ENCODE results near the gene C16orf92. TPM values are rescaled to one million over a fixed set of nuclear protein-coding genes. Genes with fewer than 3 reads are reported as not detected.

The C16orf92 gene, protein sequence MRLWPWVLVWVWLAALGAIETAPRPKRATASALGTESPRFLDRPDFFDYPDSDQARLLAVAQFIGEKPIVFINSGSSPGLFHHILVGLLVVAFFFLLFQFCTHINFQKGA
- total RNA-seq, result not detected
- long read RNA-seq, result 0 reads

DNA sequence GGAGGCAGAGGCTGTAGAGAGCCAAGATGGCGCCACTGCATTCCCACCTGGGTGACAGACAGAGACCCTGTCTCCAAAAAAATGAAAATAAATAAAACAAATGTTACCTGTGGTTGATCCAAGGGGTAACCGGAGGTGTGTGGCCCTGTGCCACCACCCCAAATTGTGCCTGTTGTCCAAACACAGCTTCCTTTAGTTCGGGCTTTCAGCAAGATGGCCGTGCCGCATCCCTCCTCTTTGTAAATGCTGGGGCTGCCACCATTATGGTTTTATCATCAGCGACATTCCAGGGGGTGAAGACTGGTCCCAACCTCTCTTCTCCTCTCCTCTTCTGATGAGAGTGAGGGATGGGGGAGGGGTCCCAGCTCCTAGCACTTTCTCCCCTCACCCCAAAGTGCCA, at the start of gene C16orf92:
Gene C16orf92, plus strand, starts transcription at position 312 of the 400 bp plus-strand sequence. CDS start 143 bp downstream, outside the sequence.
- ATAC-seq, result no peak
- intact Hi-C loops (cut with DNase I), result loop anchor here (5.0 to 10.0 kb wide), 2 partner anchors 318 to 321 kb away; no protein-coding TSS in a partner anchor
- DNase-seq, result no peak

DNA sequence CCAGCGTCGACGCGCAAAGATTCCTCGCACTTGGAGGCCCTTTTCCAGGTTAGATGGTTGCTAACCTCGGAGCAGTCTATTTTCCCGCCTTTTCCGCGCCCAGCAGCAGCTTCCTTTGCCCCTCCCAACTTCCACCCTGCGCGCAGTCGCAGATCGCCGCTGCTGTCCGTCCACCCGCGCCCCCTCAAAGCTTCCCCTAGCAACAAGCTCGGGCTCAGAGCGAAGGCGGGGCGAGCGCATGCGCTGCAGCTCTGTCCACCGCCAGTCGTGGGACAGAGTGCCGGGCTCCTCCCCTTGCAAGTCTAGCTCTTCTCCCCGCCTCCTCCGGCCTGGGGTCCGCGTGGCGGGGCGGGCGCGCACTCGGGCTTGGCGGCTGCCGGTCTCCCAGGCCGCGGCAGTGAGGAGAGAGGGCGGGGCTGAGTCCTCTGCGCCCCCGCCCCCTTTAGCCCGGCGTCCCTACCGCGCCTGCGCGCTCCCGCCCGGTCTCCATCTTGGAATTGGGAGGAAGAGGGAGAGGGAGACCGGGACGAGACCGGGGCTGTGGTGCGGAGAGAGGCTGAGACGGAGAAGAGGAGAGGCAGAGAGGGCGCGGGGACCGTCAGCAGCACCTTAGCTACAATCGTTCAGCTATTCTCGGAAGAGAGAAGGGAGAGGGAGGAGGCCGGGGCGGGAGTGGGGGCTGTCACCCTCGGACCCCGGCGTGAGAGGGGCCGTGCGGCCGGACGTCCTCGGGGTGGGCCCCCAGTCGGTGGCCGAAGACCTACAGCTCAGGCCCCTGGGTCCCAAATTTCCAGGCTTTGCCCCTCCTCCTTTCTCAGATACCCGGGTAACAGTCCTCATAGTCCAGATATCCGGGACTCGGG, 49.4 kb upstream of the C16orf92 start, which contains the start of gene TAOK2:
Gene TAOK2, plus strand, starts transcription at position 485 of the 863 bp plus-strand sequence. CDS start 3,905 bp downstream, outside the sequence.
- intact Hi-C loops (cut with DNase I), result no loop called here
- ATAC-seq (peak; percentile 98 to 99), DNase-seq (peak; percentile 99)

DNA sequence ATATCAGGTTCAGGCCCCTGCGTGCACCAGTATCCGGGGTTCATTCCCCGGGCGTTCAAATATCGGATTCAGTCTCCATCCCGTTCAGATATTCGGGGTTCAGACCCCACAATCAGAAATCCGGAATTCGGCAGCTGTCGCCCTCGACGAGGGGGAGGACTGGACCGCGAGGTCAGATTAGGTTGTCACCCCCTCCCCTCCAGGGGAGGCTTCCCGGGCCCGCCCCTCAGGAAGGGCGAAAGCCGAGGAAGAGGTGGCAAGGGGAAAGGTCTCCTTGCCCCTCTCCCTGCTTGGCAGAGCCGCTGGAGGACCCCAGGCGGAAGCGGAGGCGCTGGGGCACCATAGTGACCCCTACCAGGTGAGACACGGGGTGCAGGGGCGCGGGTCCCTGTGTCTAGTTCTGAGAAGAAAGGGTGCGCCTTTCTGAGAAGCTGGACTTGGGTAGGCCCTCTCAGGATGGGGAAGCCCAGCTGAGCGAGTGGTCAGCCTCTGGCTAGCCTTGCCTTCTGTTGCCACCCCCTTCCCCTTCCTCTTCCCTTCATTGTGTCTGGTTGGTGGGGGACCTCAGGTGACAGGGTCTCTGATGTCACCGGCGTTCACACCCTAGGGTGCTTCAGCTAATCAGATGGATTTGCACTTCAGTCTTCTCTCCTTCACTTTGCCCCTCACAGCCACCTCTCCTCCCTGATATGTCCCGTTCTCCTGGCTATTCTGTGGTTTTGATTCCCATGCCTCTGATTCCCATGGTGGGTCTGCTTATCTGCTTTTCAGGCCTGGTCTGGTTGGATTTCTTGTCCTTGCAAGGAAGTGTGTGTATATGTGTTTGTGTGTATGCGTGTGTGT, 48.5 kb upstream of the C16orf92 start:
- ATAC-seq, result peak; percentile 7 to 15

DNA sequence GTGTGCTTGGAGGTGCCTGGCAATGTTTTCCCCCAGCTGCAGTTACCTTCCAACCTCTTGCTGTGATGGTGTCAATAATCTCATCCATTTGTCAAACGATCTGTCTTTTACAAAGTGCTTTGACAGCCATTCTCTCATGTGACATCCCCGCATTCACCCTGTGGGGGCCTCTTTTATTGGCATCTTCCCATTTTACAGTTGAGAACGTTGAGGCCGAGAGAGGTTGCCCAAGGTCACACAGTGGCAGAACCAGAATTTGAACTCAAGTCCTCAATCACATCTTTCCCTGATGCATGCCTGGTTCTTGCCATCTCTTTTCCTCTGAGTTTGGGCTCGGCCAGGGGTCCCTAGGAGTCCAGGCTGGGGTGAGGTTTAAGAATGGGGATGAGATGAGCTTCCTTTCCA, 47.9 kb upstream of the C16orf92 start:
- DNase-seq (no peak), ATAC-seq (no peak)
- intact Hi-C loops (cut with DNase I), result no loop called here

More for the DNA sequence above, 48.5 kb upstream of the C16orf92 start:
- peak; percentile 53 for DNase-seq
- intact Hi-C loops (cut with DNase I), result no loop called here

DNA sequence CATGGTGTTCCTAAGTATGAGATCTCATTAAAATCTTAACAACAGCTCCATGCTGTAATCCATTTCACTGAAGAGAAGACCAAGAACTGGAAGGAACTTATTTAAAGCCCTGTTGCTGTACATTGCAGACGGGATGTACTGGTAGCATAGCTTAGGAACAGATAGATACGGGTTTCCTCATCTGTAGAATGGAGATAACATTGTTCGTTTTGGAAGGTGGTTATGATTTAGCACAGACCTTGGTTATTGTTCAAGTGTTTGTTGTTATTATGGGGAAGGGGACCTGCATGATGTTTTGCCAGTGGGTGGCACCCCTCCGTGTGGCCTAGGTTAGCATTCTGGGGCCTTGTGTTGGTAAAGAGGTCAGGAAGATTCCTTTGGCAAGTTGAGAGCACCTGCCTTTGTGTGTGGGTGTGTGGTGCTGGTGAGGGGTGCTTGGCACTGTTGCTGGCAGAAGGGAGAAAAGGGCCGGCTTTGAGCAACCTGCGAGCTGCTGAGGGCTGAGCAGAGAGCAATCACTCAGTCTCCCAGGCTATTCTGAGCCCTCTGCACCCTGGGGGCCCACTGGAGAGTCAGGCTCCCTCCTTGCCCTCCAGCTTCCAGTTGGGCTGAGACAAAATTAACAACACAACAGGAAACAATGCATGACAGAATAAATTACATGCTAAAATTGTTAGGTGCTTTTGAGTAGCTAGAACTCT, 47.0 kb upstream of the C16orf92 start:
- ATAC-seq (no peak), DNase-seq (no peak)
- intact Hi-C loops (cut with DNase I), result no loop called here

DNA sequence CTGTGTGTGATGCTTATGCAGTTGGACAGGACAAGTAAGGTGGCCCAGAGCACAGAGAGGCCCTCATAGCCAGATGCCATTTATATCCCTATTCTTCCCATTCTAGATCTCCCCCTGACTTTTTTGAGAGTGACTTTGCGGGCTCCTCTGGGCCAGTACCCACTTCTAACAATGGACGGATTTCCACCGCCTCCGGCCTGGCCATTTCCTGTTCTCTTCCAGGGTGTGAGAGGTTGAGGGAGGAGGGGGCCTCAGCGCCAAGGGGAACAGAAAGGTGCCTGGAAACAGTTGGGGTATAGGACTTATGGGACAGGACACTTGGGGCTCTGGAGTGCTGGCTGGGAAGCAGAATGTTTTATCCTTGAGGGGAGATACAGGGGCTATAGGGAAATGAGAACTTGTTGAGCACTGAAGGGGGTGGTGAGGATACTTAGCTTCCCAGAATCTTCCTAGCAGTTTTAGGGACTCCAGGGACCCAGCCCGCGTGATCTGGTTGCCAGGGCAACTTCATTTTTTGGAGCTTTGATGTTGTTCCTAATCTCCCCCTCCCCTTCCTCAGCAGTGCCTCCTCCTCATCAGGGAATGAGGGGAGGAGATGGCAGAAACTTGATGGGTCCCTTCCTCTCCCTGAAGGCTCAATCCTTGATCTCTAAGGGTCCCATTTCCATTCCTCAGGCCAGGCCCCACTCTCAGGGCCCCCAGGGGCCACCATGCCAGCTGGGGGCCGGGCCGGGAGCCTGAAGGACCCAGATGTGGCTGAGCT, 45.8 kb upstream of the C16orf92 start:
- intact Hi-C loops (cut with DNase I), result no loop called here
- ATAC-seq (no peak), DNase-seq (no peak)

DNA sequence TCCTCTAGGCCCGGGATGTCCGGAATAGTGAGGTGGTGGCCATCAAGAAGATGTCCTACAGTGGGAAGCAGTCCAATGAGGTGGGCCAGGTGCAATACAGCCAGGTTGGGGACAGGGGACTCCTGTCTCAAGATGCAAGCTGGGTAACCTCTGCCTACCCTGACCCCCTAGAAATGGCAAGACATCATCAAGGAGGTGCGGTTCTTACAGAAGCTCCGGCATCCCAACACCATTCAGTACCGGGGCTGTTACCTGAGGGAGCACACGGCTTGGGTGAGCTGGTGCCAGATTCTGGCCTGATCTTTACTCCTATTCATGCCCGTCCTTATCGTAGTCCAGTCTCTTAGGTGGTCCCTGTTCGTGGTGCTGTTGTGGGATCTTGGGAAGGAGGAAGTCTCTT, 44.9 kb upstream of the C16orf92 start:
- ATAC-seq (no peak), DNase-seq (no peak)
- intact Hi-C loops (cut with DNase I), result no loop called here

DNA sequence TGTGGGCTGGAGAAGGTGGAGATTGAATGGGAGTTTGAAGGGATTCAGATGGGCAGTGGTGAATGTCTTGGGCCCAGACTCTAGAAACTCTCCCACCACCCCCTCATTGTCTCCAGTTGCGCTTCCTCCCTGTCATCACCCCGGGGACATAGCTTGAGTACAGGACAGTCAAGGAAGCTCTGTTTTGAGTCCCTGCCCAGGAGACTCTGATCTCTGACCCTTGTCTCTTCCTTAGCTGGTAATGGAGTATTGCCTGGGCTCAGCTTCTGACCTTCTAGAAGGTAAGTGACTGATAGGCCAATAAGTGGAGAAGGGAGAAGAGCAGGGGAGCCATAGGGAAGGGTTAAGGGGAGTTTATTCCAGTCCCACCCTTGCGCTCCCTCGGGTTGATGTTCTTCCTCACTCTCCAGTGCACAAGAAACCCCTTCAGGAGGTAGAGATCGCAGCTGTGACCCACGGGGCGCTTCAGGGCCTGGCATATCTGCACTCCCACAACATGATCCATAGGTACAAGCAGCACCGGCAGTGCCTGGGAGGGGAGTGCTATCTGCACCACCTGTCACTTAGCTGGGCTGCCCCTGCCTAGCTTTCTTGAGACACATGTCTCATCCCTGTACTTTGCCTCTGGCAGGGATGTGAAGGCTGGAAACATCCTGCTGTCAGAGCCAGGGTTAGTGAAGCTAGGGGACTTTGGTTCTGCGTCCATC, 44.3 kb upstream of the C16orf92 start:
- no peak for ATAC-seq
- intact Hi-C loops (cut with DNase I), result no loop called here

DNA sequence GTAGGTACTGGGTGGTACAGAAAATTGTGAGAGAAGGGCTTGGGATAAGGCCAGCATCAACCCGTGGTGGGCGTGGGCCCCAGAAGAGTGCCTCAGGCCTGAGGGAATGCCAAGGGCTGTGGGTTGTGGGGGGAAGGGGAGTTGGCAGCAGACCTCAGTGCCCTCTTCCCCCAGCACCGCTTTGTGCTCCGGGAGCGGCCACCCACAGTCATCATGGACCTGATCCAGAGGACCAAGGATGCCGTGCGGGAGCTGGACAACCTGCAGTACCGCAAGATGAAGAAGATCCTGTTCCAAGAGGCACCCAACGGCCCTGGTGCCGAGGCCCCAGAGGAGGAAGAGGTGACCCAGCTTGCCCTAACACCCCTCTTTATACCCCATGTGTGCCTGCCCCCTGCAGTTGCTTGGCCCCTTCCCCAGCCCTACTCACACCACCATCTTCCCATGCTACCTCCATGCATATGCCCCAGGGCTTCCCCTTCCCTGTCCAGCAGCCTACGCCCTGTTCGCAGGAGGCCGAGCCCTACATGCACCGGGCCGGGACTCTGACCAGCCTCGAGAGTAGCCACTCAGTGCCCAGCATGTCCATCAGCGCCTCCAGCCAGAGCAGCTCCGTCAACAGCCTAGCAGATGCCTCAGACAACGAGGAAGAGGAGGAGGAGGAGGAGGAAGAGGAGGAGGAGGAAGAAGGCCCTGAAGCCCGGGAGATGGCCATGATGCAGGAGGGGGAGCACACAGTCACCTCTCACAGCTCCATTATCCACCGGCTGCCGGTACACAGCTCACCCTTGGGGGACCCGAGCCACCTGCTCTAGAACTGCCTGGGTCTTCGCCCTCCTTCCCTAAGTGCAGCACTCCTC, 40.2 kb upstream of the C16orf92 start:
- DNase-seq (no peak), ATAC-seq (no peak)
- intact Hi-C loops (cut with DNase I), result no loop called here

More for the DNA sequence above, 44.3 kb upstream of the C16orf92 start:
- no peak for DNase-seq

DNA sequence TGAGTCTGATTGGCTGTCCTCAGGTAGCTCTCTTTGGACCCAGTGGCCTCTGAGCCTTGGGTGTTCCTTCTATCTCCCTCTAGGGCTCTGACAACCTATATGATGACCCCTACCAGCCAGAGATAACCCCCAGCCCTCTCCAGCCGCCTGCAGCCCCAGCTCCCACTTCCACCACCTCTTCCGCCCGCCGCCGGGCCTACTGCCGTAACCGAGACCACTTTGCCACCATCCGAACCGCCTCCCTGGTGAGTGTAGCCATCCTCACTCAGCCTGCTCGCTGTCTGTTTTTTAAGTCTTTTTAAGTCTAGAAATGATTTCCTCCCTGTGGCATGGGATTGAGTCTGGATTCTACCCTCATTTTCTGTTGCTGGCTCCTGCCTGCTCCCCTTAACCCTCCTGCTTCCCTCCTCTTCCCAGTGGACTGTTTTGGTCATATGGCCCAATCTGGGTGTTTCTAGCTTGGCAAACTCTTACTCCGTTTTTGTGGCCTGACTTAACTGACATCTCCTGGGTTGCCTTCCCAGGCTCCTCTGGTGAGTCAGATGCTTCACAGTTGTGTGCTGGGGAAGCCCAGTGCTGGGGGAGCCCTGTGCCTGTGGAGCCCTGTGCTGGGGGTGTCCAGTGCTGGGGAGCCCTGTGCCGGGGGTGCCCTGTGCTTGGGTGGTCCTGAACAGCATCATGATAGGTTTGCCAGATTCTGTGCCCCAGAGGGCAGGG, 39.4 kb upstream of the C16orf92 start:
- no peak for DNase-seq
- intact Hi-C loops (cut with DNase I), result no loop called here

DNA sequence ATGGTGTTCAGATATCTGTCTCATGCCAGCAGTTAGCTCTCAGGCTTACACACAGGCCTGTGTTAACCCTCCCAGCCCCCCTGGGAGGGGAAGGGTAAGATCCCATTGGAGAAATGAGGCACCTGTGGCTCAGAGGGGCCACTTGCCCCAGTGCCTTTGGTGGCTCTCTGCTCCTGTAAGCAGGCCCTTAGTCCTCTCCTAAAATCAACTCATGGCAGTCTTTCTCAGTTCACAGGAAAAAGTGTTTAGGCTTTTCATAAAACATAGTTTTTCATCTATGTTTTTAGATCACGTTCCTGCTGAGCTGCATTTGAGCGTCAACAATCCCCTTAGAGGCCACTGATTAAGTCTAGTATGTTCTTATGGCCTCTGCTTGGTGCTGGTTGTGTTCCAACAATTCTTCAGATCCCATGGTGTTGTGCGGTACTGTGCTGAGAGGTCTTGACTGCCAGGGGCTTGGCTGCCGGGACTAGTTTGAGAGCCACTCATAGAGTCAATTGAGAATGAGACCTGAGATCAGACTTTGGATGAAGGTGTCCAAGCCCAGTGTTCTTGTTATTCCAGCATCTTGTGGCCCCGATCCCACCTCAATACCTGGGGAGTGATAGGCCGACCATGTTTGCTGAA, 38.7 kb upstream of the C16orf92 start:
- DNase-seq (no peak), ATAC-seq (no peak)
- intact Hi-C loops (cut with DNase I), result no loop called here

More for the DNA sequence above, 39.4 kb upstream of the C16orf92 start:
- no peak for ATAC-seq

DNA sequence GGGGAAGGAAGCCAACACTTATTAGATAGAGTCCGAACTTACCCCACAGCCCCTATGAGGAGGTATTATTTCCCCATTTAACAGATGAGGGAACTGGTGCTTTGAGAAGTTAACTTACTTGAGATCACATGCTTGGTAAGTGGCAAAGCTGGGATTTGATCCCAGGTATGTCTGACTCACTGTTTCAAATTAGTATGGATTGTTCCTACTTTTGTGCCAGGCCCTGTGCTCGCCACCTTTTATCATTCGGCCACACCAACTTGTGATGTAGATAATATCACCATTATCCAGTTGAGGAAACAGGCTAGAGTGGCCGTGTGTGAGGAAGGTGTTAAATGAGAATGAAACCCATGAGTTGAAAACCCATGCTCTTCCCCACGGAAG, 38.2 kb upstream of the C16orf92 start:
- DNase-seq, result no peak
- intact Hi-C loops (cut with DNase I), result no loop called here
- no peak for ATAC-seq

DNA sequence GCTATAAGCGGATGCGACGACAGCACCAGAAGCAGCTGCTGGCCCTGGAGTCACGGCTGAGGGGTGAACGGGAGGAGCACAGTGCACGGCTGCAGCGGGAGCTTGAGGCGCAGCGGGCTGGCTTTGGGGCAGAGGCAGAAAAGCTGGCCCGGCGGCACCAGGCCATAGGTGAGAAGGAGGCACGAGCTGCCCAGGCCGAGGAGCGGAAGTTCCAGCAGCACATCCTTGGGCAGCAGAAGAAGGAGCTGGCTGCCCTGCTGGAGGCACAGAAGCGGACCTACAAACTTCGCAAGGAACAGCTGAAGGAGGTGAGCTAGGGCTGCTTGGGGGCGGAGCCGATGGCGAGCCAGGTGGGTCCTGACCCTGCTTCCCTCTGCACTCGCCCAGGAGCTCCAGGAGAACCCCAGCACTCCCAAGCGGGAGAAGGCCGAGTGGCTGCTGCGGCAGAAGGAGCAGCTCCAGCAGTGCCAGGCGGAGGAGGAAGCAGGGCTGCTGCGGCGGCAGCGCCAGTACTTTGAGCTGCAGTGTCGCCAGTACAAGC, 37.7 kb upstream of the C16orf92 start:
- no peak for ATAC-seq
- no peak for DNase-seq
- intact Hi-C loops (cut with DNase I), result no loop called here

DNA sequence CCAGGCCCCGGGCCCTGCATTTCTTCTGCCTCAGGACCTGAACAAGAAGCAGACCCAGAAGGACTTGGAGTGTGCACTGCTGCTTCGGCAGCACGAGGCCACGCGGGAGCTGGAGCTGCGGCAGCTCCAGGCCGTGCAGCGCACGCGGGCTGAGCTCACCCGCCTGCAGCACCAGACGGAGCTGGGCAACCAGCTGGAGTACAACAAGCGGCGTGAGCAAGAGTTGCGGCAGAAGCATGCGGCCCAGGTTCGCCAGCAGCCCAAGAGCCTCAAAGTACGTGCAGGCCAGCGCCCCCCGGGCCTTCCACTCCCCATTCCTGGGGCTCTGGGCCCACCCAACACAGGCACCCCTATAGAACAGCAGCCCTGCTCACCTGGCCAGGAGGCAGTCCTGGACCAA, 36.8 kb upstream of the C16orf92 start:
- intact Hi-C loops (cut with DNase I), result no loop called here
- no peak for DNase-seq
- no peak for ATAC-seq

DNA sequence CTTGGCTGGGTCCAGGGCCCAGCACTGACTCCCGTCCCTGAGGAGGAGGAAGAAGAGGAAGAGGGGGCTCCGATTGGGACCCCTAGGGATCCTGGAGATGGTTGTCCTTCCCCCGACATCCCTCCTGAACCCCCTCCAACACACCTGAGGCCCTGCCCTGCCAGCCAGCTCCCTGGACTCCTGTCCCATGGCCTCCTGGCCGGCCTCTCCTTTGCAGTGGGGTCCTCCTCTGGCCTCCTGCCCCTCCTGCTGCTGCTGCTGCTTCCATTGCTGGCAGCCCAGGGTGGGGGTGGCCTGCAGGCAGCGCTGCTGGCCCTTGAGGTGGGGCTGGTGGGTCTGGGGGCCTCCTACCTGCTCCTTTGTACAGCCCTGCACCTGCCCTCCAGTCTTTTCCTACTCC, 36.1 kb upstream of the C16orf92 start:
- ATAC-seq (no peak), DNase-seq (no peak)
- intact Hi-C loops (cut with DNase I), result no loop called here
